Activated CD4-positive, CD25-positive, alpha-beta regulatory T cell treated with anti-CD3 and anti-CD28 coated beads, Interleukin-2, amount 50 U/mL, for 24 hours (primary cell): ENCODE data around the gene SPAG9.
"Not testable (repeated sequence)": the region's sequence is repeated elsewhere in the genome, so short reads cannot be mapped to it uniquely, and the experiment has no call there.

ENCODE experiments used
- ATAC-seq, 2 donors: fragments of 150-1000 bp; cut with Tn5 transposase; one replicate each; pipeline ENCODE4 v1.10.0; 2021; ENCODE audit warnings: mild to moderate bottlenecking in 1 of 2, moderate library complexity in 1 of 2

The SPAG9 gene

DNA sequence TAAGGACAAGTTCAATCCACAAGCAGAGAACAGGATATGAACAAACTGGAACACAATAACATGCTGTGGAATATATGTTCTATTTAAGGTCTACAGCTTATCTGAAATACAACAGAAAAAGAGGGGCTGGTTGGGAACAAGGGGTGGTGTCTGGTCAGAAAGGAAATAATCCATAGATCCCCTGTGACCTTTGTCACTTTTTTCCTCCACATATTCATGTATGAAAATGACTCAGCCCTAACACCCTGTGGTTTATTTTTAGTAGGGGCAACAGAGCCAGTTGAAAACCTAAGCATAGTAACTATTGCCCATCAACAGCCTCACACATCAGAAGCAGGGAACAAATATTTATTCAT lies 12.3 kb upstream of the SPAG9 start:
- peak in 1 of 2 donors; percentile 33 for ATAC-seq

DNA sequence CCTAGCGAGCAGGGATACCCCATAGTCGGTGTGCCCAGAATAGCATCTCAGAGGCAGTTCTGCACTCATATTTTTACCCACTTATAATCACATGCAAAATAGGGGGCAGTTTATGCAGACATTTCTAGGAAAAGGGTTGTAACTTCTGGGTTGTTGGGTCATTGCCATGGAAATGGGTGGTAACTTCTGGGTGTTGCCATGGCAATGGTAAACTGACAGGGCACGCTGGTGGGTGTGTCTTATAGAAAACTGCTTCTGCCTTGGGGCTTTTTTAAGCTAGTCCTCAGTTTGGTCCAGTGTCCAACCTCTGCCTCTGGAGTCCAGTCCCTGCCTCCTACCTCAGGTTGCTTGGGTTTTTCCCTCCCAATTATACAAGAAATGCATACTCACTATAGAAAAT lies 7.4 kb upstream of the SPAG9 start:
- peak; percentile 25 to 41 for ATAC-seq

DNA sequence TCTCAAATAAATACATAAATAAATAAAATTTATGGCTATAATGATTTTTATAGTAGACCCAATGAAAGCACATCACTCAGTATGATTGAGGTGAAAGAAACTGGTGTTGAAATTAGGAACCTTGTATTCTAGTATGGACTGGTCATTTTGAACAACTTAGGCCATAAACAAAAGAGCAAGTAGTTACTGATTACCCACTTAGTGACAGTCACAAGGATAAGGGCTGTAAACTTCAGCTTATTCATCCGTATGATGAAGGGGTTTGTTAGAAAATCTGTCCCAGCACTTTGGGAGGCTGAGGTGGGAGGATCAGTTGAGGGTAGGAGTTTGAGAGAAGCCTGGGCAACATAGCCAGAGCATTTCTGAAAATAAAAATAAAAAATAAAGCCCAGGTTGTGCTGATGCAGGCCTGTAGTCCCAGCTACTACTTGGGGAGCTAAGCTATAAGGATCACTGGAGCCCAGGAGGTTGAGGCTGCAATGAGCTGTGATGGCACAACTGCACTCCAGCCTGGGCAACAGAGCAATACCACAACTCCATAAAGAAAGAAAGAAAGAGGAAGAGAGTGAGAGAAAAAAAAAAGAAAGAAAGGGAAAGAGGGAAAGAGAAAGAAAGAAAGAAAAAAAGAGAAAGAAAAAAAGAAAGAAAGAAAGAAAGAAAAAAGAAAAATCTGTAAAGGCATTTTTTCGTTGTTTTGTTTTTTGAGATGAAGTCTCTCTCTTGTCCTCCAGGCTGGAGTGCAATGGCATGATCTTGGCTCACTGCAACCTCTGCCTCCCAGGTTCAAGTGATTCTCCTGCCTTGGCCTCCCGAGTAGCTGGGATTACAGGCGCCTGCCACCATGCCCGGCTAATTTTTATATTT lies 4.2 kb upstream of the SPAG9 start:
- ATAC-seq: no peak

DNA sequence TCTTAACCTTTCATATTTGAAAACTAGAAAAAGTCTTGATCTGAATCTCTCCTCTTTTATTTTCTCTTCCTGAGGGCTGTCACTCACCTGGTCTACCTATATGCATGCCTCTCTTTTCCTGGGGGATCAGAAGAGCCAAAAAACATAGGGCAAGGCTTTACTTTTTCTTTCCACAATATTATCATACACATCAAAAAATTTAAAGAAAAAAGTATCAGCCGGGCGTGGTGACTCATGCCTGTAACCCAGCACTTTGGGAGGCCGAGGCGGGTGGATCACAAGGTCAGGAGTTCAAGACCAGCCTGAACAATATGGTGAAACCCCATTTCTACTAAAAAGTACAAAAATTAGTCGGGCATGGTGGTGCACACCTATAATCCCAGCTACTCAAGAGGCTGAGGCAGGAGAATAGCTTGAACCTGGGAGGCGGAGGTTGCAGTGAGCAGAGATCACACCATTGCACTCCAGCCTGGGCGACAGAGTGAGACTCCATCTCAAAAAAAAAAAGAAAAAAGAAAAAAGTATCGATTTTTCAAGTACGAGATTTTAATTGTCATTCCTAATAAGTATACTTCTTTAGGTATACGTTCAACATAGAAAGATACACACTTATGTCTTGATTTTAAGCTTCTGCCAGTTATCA lies 1.9 kb upstream of the SPAG9 start:
- ATAC-seq: not testable (repeated sequence)

DNA sequence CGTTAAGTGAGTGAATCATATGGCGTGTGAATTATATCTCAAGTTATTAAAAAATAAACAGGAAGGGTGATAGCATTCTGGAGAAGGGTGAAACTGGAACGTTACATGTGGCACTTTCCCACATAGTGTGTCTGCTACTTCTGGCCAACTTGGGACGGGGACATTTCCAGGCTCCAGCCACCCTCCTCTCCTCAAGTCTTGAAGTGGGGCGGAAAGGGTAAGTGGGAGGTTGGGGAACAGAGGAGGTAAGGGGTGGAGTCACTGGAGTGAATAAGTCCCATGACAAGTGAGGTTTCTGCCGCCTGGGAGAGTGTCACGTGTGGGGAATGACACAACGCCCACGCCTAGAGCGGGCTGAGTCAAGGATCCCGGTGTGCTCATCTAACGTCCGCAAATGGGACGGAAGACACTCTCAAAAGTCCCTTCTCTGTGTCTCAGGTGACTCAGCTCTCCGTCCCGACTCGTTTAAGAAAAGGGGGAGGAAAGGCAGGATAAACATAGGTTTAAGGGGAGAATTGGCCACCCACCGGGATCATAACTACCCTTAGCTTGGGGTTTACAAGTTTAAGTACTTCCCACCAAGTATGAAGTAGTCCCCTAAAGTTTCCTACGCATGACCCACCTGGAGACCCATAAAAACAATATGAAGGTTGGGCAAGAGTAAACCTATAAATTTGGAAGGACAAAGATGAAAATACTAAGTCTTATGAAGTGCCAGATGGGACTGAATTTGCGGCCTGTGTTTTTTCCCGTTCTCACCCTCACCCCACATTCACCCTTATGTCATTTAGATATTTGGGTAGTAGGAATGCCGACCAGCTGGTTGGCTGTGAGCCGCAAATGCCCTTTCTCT lies 1.2 kb upstream of the SPAG9 start:
- ATAC-seq: peak; percentile 67 to 72

DNA sequence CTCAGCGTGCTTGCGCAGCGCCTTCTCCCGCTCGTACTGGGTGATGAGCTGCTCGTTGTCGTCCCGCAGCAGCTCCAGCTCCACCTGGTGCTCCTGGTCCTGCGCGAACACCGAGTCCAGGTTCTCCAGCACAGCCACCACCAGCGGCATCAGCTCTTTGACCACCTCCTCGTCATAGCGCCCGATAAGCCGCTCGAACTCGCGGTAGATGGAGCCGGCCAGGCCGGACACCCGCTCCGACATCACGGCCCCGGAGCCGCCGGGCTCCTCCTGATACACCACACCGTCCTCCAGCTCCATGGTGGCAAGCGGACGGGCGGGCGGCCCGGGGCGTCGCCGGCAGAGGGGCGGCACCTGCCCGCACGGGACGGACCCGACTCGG lies 320 bp downstream of the SPAG9 start:
- peak; percentile 51 to 54 for ATAC-seq

DNA sequence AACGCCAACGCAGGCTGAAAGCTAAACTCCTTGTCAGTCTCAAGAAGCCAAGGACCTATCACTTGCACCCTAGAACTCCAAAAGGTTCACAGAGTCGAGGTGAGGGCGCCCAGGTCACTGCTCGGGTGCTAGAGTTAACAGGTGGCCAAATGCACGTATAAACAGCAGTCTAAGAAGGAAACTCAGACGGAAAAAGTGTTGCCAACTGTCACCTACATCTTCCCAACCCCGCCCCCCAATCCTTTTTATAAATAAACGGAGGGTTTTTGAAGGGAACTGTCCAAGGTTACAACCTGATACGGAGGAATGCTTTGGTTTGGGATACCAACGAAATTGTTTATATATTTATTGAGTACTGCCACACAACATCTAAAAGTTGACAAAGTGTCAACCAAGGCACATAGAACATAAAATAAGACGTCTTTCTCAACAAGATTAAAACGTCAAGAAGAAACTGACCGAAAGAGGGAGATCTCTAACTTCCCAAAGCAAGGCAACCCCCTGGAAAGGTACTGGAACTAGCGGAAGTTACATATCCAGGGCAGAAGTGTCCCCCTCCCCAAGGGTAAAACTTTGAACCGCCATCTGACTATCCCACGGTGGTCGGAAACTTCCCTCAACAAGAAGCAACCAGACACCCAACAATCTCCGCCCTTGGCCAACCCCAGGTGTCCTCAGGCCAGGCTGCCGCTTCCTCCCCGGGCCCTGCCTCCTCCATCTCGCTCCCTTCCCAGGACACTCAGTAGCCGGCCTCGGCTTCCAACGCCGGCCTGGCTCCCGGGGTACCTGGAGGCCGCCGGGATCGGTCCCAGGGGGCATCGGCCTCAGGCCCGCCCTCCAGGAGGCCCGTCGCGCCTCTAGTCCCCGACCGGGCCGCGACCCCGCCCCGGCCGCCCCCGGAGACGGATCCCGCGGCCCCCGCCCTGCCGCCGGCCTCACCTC lies 982 bp downstream of the SPAG9 start:
- ATAC-seq: peak in 1 of 2 donors; percentile 2

DNA sequence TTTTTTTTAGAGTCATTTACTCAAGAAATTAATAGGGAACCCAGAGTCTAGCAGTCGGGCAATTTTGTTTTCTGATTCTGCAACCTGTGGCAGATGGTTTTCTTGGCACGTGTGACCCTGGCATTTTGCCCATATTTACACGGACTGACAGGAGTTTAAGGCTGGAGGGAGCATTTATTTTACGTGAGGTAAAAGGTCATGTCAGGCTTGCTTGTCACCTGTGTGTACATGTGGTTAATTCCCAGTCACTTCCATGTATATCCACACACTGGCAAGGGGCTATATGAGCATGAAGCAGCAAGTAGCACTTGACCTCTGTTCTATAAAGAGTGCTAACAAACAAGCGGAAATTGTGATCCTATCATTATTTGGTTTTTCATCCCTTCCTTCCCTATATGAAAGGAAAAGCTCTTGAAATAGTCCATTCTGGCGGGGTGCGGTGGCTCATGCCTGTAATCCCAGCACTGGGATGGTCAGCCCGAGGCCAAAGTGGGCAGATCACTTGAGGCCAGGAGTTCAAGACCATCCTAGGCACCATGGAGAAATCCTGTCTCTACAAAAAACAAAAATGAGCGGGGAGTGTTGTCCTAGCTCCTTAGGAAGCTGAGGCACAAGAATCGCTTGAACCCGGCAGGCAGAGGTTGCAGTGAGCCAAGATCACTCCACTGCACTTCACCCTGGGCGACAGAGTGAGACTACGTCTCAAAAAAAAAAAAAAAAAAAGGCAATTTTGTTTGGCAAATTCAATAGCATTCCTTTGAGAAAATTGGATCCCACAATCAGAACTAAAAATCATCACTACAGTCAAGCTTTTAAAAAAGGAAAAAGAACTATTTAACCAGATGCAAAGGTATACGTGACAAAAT lies 2.1 kb downstream of the SPAG9 start:
- no peak for ATAC-seq

DNA sequence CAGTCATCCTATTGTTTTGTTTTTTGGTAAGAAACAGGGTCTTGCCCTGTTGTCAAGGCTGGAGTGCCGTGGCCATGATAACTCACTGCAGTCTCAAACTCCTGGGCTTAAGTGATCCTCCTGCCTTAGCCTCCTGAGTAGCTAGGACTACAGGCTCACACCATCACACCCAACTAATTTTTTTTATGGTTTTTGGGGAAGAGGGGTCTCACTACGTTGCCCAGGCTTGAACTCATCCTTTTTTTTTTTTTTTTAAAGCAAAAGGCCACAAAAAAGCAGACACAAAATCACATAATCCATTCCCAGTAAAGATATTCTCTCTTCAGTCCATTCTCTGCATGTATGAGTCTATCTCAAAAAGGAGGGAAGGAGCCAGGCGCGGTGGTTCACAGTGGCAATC lies 5.5 kb downstream of the SPAG9 start:
- ATAC-seq: no peak

DNA sequence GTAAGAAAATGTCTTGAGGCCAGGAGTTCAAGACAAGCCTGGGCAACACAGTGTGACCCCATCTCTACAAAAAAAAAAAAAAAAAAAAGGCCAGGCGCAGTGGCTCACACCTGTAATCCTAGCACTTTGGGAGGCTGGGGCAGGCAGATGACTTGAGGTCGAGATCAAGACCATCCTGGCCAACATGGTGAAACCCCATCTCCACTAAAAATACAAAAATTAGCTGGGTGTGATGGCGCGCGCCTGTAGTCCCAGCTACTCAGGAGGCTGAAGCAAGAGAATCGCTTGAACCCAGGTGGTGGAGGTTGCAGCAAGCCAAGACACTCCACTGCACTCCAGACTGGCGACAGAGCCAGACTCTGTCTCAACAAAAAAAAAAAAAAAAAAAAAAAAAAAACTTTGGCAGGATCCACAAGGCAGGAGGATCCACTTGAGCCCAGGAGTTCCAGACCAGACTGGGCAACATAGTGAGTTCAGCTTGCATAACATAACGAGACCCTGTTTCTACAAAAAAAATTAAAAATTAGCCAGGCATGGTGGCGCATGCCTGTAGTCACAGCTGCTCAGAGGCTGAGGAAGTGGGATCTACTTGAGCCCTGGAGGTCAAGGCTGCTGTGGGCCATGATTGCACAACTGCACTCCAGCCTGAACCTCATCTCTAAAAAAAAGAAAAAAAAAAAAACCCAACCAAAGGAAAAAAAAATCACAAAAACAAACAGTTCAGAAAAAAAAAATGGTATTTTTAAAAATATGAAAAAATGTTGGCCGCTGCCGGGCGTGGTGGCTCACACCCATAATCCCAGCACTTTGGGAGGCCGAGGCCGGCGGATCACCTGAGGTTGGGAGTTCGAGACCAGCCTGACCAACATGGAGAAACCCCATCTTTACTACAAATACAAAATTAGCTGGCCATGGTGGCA lies 8.1 kb downstream of the SPAG9 start:
- ATAC-seq: not testable (repeated sequence)

DNA sequence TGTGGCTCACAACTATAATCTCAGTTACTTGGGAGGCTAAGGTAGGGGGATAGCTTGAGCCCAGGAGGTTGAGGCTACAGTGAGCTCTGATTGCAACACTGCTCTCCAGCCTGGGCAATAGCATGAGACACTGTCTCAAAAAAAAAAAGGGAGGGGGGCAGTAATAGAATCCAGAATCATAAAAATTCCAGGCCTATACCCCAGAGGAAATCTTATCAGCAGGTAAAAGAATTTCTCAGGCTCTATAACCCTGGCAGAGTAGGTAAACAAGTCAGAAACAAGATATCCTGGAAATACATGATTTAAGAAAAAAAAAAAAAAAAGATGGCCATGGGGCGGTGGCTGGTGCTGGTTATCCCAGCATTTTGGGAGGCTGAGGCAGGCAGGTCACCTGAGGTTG lies 12.9 kb downstream of the SPAG9 start:
- ATAC-seq: no peak

DNA sequence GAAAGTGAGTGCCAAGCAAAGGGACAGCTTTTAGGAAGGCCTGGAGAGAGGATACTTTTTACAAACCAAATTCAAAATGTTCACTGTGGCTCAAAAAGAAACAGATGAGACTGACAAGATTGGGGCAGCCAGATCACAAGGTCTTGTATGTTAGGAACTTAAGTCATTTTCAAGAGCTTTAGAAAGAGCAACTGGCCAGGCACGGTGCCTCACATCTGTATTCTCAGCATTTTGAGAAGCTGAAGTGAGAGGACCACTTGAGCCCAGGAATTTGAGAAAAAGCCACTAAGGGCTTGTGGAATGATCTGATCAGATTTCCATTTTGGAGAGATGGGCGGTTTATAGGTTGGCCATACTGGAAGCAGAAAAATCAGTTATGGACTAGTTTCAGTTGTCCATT lies 17.2 kb downstream of the SPAG9 start:
- no peak for ATAC-seq

DNA sequence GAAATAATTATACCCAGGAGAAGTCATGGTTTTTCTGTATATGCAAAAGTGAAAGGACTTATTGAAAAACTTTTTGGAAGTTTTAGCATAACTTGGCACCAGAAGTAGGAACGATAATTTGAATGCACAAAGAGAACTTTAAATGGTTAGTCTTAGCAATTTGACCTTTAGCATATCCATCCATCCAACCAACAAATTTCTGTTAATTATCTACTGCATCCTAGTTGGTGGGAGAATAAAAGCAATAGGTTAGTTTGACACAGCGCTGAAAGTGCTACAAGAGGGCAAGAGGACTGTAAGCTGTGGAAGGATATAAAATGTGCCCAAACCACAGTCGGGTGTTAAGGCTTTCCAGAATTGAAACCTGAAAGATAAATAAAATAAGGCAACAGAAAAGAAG lies 17.6 kb downstream of the SPAG9 start:
- no peak for ATAC-seq

DNA sequence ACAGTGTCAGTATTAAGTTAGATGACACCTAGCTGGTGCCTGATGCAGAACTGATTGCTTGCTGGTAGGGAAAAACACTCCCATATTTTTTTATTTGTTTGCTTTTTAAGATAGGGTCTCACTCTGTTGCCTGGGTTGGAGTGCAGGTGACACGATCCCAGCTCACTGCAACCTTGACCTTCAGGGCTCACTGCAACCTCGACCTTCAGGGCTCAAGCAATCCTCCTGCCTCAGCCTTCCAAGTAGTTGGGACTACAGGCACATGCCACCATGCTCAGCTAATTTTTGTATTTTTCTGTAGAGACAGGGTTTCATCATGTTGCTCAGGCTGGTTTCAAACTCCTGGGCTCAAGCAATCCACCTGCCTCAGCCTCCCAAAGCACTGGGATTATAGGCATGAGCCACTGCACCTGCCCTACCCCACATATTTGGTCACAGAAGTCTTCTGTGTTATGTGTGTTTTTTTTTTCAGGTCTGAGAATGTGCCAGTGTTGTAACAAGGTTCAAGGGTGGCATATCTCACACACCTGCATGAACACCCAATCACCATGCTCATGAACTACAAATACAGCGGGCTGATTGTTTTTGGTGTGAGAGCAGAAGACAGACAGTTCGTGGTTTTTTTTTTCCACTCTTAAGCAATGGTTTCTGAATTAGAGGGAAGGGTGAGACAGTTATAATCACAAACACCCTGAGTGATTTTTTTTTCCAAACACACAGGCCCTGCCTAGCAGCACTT lies 22.8 kb downstream of the SPAG9 start:
- no peak for ATAC-seq

DNA sequence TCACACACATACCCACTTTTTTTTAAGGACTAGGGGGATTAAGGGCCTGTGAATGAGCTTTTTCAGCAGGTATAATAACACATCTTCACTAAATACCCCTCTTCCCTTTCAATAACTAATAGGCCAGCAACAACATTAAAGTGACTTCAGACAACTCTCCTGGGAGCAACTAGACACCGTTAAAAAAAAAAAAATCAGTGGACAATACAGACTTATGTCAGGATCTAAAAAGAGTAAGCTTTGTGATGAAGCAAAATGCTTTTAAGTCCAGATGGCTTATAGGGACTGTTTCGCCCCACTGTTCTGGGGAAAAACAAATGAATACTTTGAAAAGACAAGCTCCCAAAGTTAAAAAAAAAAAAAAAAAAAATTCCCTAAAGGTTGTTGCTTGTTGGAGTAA lies 29.0 kb downstream of the SPAG9 start:
- ATAC-seq: no peak

DNA sequence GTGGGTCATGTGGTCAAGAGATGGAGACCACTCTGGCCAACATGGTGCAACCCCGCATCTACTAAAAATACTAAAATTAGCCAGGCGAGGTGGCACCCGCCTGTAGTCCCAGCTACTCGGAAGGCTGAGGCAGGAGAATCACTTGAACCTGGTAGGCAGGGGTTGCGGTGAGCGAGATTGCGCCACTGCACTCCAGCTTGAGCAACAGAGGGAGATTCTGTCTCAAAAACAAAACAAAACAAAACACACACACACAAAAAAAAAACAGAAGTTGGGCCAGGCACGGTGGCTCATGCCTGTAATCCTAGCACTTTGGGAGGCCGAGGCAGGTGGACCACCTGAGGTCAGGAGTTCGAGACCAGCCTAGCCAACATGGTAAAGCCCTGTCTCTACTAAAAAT lies 31.8 kb downstream of the SPAG9 start:
- not testable (repeated sequence) for ATAC-seq

DNA sequence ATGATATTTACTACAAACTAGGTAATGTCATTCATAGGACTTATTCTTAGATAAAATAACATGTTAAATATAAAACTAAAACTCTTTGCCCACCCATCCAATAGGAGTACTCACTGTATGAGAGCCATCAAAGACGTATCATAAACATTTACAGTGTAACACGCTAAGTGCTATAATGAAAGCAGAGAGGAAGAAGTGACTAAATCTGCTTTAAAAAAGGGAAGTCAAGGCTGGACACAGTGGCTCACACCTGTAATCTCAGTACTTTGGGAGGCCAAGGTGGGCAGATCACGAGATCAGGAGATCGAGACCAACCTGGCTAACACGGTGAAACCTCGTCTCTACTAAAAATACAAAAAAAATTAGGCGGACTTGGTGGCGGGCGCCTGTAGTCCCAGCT lies 32.4 kb downstream of the SPAG9 start:
- ATAC-seq: no peak

DNA sequence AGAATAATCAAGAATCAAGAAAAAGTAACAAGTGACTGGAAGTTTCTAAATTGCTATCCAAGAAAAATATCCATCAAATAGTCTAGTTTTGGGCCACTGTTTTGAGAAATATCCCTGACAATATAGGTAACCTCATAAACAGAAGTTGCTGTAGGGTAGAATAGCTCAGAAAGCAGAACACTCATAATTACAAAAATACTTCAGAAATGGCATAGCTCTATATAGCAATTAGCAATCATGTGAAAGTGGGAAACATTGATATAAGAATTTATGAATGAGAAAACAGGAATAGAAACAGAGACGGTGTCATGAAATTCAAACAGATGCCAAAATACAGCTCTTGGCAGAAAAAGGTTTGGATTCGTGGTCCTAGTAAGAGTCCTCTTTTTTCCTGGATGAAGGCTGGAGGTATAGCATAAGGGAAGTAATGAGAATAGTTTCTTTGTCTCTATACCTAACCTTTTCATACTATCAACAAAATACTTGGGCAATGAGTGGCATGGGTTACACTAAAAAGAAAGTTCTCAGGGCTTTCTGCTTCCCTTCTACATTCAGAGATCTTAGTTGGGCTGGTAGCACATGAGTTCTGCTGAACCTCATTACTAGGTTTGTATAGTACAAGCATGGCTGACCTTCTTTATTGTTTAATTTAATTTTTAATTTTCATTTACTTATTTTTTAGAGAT lies 33.5 kb downstream of the SPAG9 start:
- ATAC-seq: no peak
